AML-193 (cell line): Measurements from ENCODE around the gene LYPD6B.
A peak's percentile ranks its signal among the peaks of the same experiment; 100 is the strongest.

Experiments
- DNase-seq, 2 experiments: peaks; one replicate each; lab custom pipeline; 2025; lab: John Stamatoyannopoulos, UW

LYPD6B gene

GRCh38 chr2:149038442-149039212 is at the start of gene LYPD6B:
Gene LYPD6B (plus strand): TSS chr2:149038699. CDS start chr2:149130949, 92,250 bp downstream.
- DNase-seq: no peak

- DNase-seq: peak; percentile 55 to 62
Measured at GRCh38 chr2:148989882-148990493, 48.5 kb upstream of the LYPD6B start.

GRCh38 chr2:148990968-148991367 is 47.5 kb upstream of the LYPD6B start:
- DNase-seq: no peak

GRCh38 chr2:148992448-148992847 is 46.1 kb upstream of the LYPD6B start:
- DNase-seq: no peak

- DNase-seq: no peak
Measured at GRCh38 chr2:148993351-148993750, 45.1 kb upstream of the LYPD6B start.

- DNase-seq: no peak
Measured at GRCh38 chr2:148994341-148994740, 44.2 kb upstream of the LYPD6B start.

- DNase-seq: no peak
Measured at GRCh38 chr2:148996805-148997204, 41.7 kb upstream of the LYPD6B start.

- no peak for DNase-seq
Measured at GRCh38 chr2:148998165-148998830, 40.2 kb upstream of the LYPD6B start.

GRCh38 chr2:148998831-148999200 is 39.7 kb upstream of the LYPD6B start:
- no peak for DNase-seq

GRCh38 chr2:148999451-148999921 is 39.0 kb upstream of the LYPD6B start:
- DNase-seq: no peak

GRCh38 chr2:149000158-149000938 is 38.2 kb upstream of the LYPD6B start:
- DNase-seq: no peak

GRCh38 chr2:149001496-149001895 is 37.0 kb upstream of the LYPD6B start:
- no peak for DNase-seq

- DNase-seq: no peak
Measured at GRCh38 chr2:149002378-149002890, 36.1 kb upstream of the LYPD6B start.

- DNase-seq: no peak
Measured at GRCh38 chr2:149002891-149003740, 35.4 kb upstream of the LYPD6B start.

GRCh38 chr2:149004836-149005235 is 33.7 kb upstream of the LYPD6B start:
- no peak for DNase-seq

- DNase-seq: no peak
Measured at GRCh38 chr2:149005471-149006077, 32.9 kb upstream of the LYPD6B start.

GRCh38 chr2:149006883-149007543 is 31.5 kb upstream of the LYPD6B start:
- no peak for DNase-seq

GRCh38 chr2:149008381-149008780 is 30.1 kb upstream of the LYPD6B start:
- DNase-seq: no peak

GRCh38 chr2:149009576-149010461 is 28.7 kb upstream of the LYPD6B start:
- no peak for DNase-seq
